ENCODE measurements around the gene FGFR3. TPM values are rescaled to one million over a fixed set of nuclear protein-coding genes. Genes with fewer than 3 reads are reported as not detected.
A peak's percentile ranks its signal among the peaks of the same experiment; 100 is the strongest.

The FGFR3 gene
- total RNA-seq, 2 experiments from 2014 or later, result not detected

GRCh38 chr4:1821679-1822567, 28.8 kb downstream of the FGFR3 start:
- BruUV-seq (replicated peaks), result no TSS peak
- no peaks in the 10 kb centered on the region for H3K79me2 ChIP-seq (ENCODE audit: insufficient read depth, low read depth, low read length)
- no peaks in the 10 kb centered on the region for H3K9me2 ChIP-seq (ENCODE audit: insufficient read depth, low read length)
- ChIA-PET POLR2A (interaction anchor here (0.6 kb wide), 1 partner anchor 127 kb away, joined by 4 read pairs; no protein-coding TSS in a partner anchor), CTCF (ENCODE audit: unreplicated experiment) (interaction anchor here (0.5 kb wide), 1 partner anchor 9 kb away, joined by 3 read pairs; no protein-coding TSS in a partner anchor)
- intact Hi-C loops (cut with micrococcal nuclease; ENCODE audit: unreplicated experiment), result no loop called here
- H3K36me3 ChIP-seq (ENCODE audit: insufficient read depth, low read length), result peaks cover 83% of the 10 kb centered on the region
- H3K4me1 ChIP-seq (ENCODE audit: insufficient read depth, low read length, poor library complexity, severe bottlenecking), result no peaks in the 10 kb centered on the region
- no peaks in the 10 kb centered on the region for H3K9me3 ChIP-seq (ENCODE audit: low read length)
- no peak overlapping the region for H3K27ac ChIP-seq (ENCODE audit: low read depth, low read length, poor library complexity, severe bottlenecking)
- no peaks in the 10 kb centered on the region for H4K20me1 ChIP-seq (ENCODE audit: insufficient read depth, low read length)
- no peak overlapping the region for H3K4me3 ChIP-seq (ENCODE audit: low read depth, low read length, poor library complexity, severe bottlenecking)
- H2AFZ ChIP-seq (ENCODE audit: low read length), result no peak overlapping the region
- TF ChIP-seq CTCF (conservative IDR thresholded peaks at IDR 0.05; ENCODE audit: low read length), result no peak
- no peak for TF ChIP-seq EZH2phosphoT487 (IDR thresholded peaks at IDR 0.05; ENCODE audit: borderline replicate concordance, low read depth, low read length)
- H3K4me2 ChIP-seq (ENCODE audit: low read length), result no peak overlapping the region
- peak; percentile 8 for DNase-seq (ENCODE audit: low spot score)

DNA sequence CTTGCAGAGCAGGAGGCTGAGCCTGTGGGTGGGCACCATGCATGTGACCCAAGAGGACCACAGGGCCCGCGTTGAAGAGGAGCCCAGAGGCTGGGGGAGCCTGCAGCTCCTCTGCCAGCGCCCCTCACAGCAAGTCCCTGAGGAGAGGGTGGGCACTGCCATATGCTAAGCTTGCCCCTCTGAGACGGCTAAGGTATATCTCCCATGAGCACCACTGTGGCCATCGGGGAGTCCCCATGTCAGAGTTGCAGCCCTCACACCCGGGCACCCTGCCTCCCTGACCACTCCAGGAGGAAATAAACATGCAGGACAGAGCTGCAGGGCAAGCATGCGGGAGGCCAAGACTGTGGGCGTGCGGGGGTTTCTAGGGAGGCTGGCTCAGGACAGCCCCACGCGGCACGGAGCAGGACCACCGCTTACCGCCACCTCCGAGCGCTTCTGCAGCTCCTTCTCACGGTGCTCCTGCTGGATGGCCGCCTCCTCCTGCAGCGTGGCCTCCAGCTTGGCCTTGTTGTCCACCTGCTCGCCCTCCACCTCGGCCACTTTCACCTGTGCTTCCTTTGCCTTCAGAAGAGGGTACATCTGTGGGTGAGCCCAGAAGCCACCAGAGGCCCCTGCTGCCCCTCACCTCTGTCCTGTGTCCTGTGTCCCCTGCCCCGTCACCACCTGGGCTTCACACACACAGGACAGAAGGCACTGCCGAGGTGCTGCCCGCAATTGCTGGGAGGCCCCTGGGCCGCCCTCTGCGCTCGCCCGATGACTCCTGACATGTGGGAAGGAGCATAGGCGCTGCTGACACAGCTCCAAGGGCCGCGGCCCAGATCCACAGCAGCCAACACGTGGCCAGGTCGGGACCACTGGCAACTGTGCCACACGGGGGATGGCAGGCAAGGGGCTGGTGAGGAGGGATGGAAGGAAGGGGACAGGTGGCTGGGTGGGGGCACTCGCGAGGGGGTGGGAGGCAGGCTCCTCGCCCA, 29.8 kb downstream of the FGFR3 start:
- Histone ChIP-seq H3K4me3 (ENCODE audit: low read depth, low read length, poor library complexity, severe bottlenecking) (no peak overlapping the region), H3K4me1 (ENCODE audit: insufficient read depth, low read length, poor library complexity, severe bottlenecking) (no peaks in the 10 kb centered on the region), H3K4me2 (ENCODE audit: low read length) (no peak overlapping the region), H3K79me2 (ENCODE audit: insufficient read depth, low read depth, low read length) (no peaks in the 10 kb centered on the region), H2AFZ (ENCODE audit: low read length) (no peak overlapping the region), H3K27ac (ENCODE audit: low read depth, low read length, poor library complexity, severe bottlenecking) (no peak overlapping the region), H4K20me1 (ENCODE audit: insufficient read depth, low read length) (no peaks in the 10 kb centered on the region), H3K36me3 (ENCODE audit: insufficient read depth, low read length) (peaks cover 75% of the 10 kb centered on the region), H3K9me3 (ENCODE audit: low read length) (no peaks in the 10 kb centered on the region), H3K9me2 (ENCODE audit: insufficient read depth, low read length) (no peaks in the 10 kb centered on the region)
- POLR2A ChIA-PET, result interaction anchor here (0.6 kb wide), 1 partner anchor 126 kb away, joined by 4 read pairs; no protein-coding TSS in a partner anchor
- intact Hi-C loops (cut with micrococcal nuclease; ENCODE audit: unreplicated experiment), result no loop called here
- TF ChIP-seq CTCF (conservative IDR thresholded peaks at IDR 0.05; ENCODE audit: low read length) (no peak), EZH2phosphoT487 (IDR thresholded peaks at IDR 0.05; ENCODE audit: borderline replicate concordance, low read depth, low read length) (no peak)
- CTCF ChIA-PET (ENCODE audit: unreplicated experiment), result interaction anchor here (0.5 kb wide), 1 partner anchor 8 kb away, joined by 3 read pairs; no protein-coding TSS in a partner anchor
- no TSS peak for BruUV-seq (replicated peaks)
- DNase-seq (ENCODE audit: low spot score), result no peak

All from OCI-LY7 (cell line).